ENCODE measurements around the gene TGFB2.

DNA sequence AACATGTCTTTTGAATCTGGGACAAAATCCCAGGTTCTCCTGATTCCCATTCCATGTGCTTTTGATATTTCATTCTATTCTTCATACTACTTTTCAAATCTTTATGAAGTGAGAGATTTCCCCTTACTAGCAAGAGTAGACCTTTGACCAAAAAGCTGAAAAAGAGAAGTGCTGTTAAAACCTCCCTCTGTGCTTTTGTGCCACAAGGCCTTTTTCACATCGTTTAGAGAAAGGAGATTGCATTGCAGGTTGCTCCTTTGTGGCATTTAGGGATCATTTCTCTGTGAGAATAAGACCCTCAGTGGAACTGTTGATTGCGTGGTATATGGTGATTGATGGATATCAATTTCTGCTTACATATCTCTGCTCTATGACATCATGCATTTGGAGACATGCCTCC lies 148.8 kb downstream of the TGFB2 start:
- TF ChIP-seq POLR2A (IDR thresholded peaks at IDR 0.05; ENCODE audit: low read depth), result no peak
- TF ChIP-seq, protein P1, sequence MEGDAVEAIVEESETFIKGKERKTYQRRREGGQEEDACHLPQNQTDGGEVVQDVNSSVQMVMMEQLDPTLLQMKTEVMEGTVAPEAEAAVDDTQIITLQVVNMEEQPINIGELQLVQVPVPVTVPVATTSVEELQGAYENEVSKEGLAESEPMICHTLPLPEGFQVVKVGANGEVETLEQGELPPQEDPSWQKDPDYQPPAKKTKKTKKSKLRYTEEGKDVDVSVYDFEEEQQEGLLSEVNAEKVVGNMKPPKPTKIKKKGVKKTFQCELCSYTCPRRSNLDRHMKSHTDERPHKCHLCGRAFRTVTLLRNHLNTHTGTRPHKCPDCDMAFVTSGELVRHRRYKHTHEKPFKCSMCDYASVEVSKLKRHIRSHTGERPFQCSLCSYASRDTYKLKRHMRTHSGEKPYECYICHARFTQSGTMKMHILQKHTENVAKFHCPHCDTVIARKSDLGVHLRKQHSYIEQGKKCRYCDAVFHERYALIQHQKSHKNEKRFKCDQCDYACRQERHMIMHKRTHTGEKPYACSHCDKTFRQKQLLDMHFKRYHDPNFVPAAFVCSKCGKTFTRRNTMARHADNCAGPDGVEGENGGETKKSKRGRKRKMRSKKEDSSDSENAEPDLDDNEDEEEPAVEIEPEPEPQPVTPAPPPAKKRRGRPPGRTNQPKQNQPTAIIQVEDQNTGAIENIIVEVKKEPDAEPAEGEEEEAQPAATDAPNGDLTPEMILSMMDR (IDR thresholded peaks at IDR 0.05), result no peak
